H1 (cell line): ENCODE results near the gene ONECUT2. TPM values are rescaled to one million over a fixed set of nuclear protein-coding genes. Genes with fewer than 3 reads are reported as not detected.

ENCODE experiments used
- CBX8 ChIP-seq: fragments of 300-800, 300-1000 bp; sonication (generic); IDR thresholded peaks from 2 replicates; pipeline ENCODE4 v1.7.1; 2016; ENCODE audit warnings: low read depth, low read length, borderline replicate concordance
- GTF2F1 ChIP-seq: IDR thresholded peaks from 2 replicates; pipeline ENCODE4 v1.6.1; 2012; ENCODE audit warnings: low read depth, low read length, improper control_type of control experiment, borderline replicate concordance
- JUND ChIP-seq: IDR thresholded peaks from 2 replicates; pipeline ENCODE4 v1.6.1; 2011; ENCODE audit warnings: mild to moderate bottlenecking, improper control_type of control experiment, low read length
- PHF8 ChIP-seq: fragments of 200-600 bp; sonication (generic); conservative IDR thresholded peaks from 2 replicates; pipeline ENCODE4 v1.7.1; 2012; ENCODE audit warnings: low read depth, mild to moderate bottlenecking, inconsistent platforms, low read length, moderate library complexity
- POLR2A ChIP-seq, 2 experiments: IDR thresholded peaks; 1 replicate in 1 of 2; 2 replicates in 1 of 2; pipeline ENCODE4 v1.6.1; 2011; ENCODE audit warnings: low read depth in 2 of 2, low read length in 2 of 2, mild to moderate bottlenecking in 2 of 2; ENCODE audit errors: control extremely low read depth in 1 of 2
- RNF2 ChIP-seq: fragments of 200-900, 300-1000 bp; sonication (generic); IDR thresholded peaks from 2 replicates; pipeline ENCODE4 v1.7.1; 2016; ENCODE audit warnings: borderline replicate concordance, low read depth, mild to moderate bottlenecking, antibody characterized with exemption, low read length; ENCODE audit not compliant: poor library complexity, severe bottlenecking; ENCODE audit errors: missing control alignments
- SP2 ChIP-seq: IDR thresholded peaks from 2 replicates; pipeline ENCODE4 v1.6.1; 2012; ENCODE audit warnings: mild to moderate bottlenecking, low read length, inconsistent platforms
- SP4 ChIP-seq: IDR thresholded peaks from 2 replicates; pipeline ENCODE4 v1.6.1; 2012; ENCODE audit warnings: low read length, inconsistent platforms
- SUZ12 ChIP-seq: fragments of 200-600 bp; sonication (generic); IDR thresholded peaks from 2 replicates; pipeline ENCODE4 v1.6.1; 2012; ENCODE audit warnings: mild to moderate bottlenecking, inconsistent platforms, low read length, moderate library complexity, mixed read lengths
- TAF1 ChIP-seq: IDR thresholded peaks from 2 replicates; pipeline ENCODE4 v1.6.1; 2011; ENCODE audit warnings: mild to moderate bottlenecking, low read depth, low read length
- polyA plus RNA-seq, 7 experiments: library from polyadenylated mRNA; depleted of rRNA in 3 of 7; stranded (reverse) in 5 of 7; unstranded in 2 of 7; fragments of >200 nt in 5 of 7; fragments of 200-250 nt in 2 of 7; gene quantifications; 1 replicate in 5 of 7; 2 replicates in 1 of 7; 4 replicates in 1 of 7; pipeline versions ENCODE4 v1.2.1 to v1.2.3, GENCODE V29; 2011 to 2013; ENCODE audit warnings: missing spikeins in 2 of 7, mixed read lengths in 2 of 7
- total RNA-seq: library from RNA; stranded (reverse); fragmentation: NEBNext Ultra II Directional; extraction: Animal tissue kit (Norgen Biotek cat#: 25700); gene quantifications from 2 replicates; pipeline ENCODE4 v1.2.1, GENCODE V29; 2021
- TF ChIP-seq, protein P1 (sequence below): IDR thresholded peaks from 2 replicates; pipeline ENCODE4 v1.6.1; 2012; ENCODE audit warnings: inconsistent platforms

The ONECUT2 gene
- total and polyA plus RNA-seq, 2 of the 8 experiments (the other 6 are each of a cell fraction or from before 2014, with no cell fraction given): 0.38 to 1.9 TPM

DNA sequence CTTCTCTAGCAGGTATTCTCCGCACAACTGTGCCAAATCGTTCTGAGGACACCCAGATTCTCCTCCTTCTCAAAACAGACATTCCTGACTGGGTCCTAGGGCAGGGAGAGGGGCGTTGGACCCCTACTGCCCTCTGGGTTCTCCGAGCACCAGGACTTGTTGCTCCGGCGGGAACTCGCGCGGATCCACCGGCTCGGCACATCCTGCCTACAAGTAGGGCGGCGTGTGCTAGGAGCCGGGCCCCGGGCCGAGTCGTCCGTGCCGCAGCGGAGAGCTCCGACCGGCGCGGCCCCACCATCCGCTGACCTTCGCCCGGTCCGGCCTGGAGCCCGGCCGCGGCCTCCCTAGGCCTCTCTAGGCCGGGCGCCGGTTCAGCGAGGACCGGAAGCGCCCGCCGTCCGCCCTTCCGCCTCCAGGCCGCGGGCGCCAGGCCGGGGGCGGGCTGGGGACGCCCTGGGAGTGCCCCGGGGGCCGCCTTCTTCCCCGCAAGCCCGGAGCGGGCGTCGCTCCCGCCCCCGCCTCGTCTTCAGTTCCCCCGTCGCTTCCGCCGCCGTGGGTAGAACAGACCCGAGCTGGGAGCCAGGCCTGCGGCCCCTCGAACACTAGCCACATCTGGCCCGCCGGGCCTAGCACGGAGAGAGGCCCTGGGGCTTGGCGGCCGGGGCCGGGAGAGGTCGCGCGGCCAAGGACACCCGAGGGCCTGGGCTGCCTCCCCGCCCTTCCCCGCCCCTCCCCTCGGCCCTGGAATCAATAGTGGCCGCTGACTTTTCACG is 7.6 kb upstream of the ONECUT2 start (continued):
- TF ChIP-seq TAF1 (0 out of 2 replicates have a peak, but pooled peaks have one; percentile 30), GTF2F1 (no peak), RNF2 (no peak), JUND (no peak), SP2 (no peak), SP4 (no peak), CBX8 (no peak), SUZ12 (no peak; the same call in 1 of the 2 replicates), POLR2A (IDR thresholded peaks at IDR 0.05; ENCODE audit: control extremely low read depth in 1 of 2, low read depth in 2 of 2, low read length in 2 of 2) (no peak), PHF8 (peak; percentile 62)
- TF ChIP-seq, protein P1, sequence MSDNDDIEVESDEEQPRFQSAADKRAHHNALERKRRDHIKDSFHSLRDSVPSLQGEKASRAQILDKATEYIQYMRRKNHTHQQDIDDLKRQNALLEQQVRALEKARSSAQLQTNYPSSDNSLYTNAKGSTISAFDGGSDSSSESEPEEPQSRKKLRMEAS: peak; percentile 17; the same call in 1 of the 2 replicates
